Sigmoid colon (tissue), 7 donors: Measurements from ENCODE around the gene PREX1. TPM values are rescaled to one million over a fixed set of nuclear protein-coding genes. Genes with fewer than 3 reads are reported as not detected.

Experiments
- DNase-seq: peaks from one replicate; pipeline ENCODE4 v3.0.0-alpha.2; 2019
- H3K27ac ChIP-seq, 4 donors: fragments of 200-600 bp; sonication (generic); one replicate each; pipeline ENCODE4 v1.5.1; 2016 to 2019; ENCODE audit warnings: mild to moderate bottlenecking in 1 of 4
- H3K27me3 ChIP-seq, 3 donors: fragments of 200-600 bp; sonication (generic); one replicate each; pipeline ENCODE4 v1.5.1; 2019; ENCODE audit warnings: mild to moderate bottlenecking in 1 of 3
- H3K36me3 ChIP-seq, 4 donors: fragments of 200-600 bp; sonication (generic); one replicate each; pipeline ENCODE4 v1.5.1; 2016 to 2019
- H3K4me1 ChIP-seq, 4 donors: fragments of 200-600 bp; sonication (generic); one replicate each; pipeline ENCODE4 v1.5.1; 2017 to 2019
- H3K4me3 ChIP-seq, 4 donors: fragments of 200-600 bp; sonication (generic); one replicate each; pipeline ENCODE4 v1.5.1; 2017 to 2019; ENCODE audit warnings: mild to moderate bottlenecking in 2 of 4, moderate library complexity in 1 of 4
- H3K9me3 ChIP-seq, 4 donors: fragments of 200-600 bp in 3 of 4; sonication (generic) in 3 of 4; one replicate each; pipeline versions ENCODE4 v1.5.1 to v1.6.1; 2013 to 2019
- EP300 ChIP-seq, 4 donors: sonication (generic); formaldehyde crosslinking; IDR thresholded peaks; one replicate each; pipeline ENCODE4 v1.6.1; 2017; ENCODE audit warnings: antibody characterized with exemption in 4 of 4
- POLR2A ChIP-seq, 2 donors: fragments of 450-650 bp; IDR thresholded peaks; one replicate each; pipeline ENCODE4 v1.6.1; 2016; ENCODE audit warnings: antibody characterized with exemption in 2 of 2, mild to moderate bottlenecking in 2 of 2, moderate library complexity in 2 of 2
- POLR2AphosphoS5 ChIP-seq, 4 donors: sonication (generic); formaldehyde crosslinking; IDR thresholded peaks; one replicate each; pipeline ENCODE4 v1.6.1; 2017; ENCODE audit warnings: antibody characterized with exemption in 4 of 4
- WGBS, 2 donors: extraction: QIAGEN DNeasy Blood & Tissue Kit; methylation state at CpG; one replicate each; pipeline ENCODE4 v1.1.7; 2013; 5-methylcytosine and 5-hydroxymethylcytosine counted together
- intact Hi-C: fragments of 100-400 bp; cut with DNase I; formaldehyde crosslinking; loops from one replicate; pipeline ENCODE4 v1.15.1; 2023
- polyA plus RNA-seq, 3 donors: library from polyadenylated mRNA; stranded (reverse); fragments of 200-250 nt; gene quantifications; one replicate each; pipeline ENCODE4 v1.2.3, GENCODE V29; 2013
- total RNA-seq, 4 donors: library from RNA; depleted of rRNA; stranded (reverse); fragments of >200 nt; gene quantifications; one replicate each; pipeline ENCODE4 v1.1.0, GENCODE V29; 2016
- TF ChIP-seq, protein P1 (sequence below), 4 experiments: fragments of 450-650 bp in 3 of 4; fragments of 200-600 bp in 1 of 4; IDR thresholded peaks; one replicate each; pipeline ENCODE4 v1.5.1; 2016 to 2019; ENCODE audit warnings: antibody characterized with exemption in 4 of 4, mild to moderate bottlenecking in 3 of 4, moderate library complexity in 2 of 4
- donor health status: healthy with polysubstance abuse.
- donor health status: Bipolar disorder and iron deficiency.
- donor health status: healthy.

Gene PREX1
- total and polyA plus RNA-seq, 7 donors: 5.4 to 22.9 (median 15.5) TPM

DNA sequence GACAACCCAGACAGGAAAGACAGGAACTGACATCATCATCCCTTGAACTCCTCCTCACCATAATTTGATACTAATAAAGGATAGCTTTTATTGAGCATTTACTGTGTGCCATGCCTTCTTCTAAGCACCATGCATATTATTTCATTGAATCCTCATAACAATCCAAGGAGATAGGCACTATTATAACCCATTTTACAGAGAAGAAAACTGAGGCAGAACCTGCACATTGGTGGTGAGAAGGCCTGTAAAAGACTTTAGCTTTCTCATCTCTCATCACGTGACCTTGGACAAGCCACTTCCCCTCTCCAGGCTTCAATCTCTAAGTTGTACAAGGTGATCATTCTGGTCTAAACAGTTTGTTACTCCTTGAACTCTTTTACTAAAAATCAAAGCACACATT is 34.5 kb upstream of the PREX1 start:
- Histone ChIP-seq H3K36me3 (no peaks in the 10 kb centered on the region), H3K27me3 (no peaks in the 10 kb centered on the region), H3K9me3 (no peaks in the 10 kb centered on the region), H3K4me3 (no peak overlapping the region), H3K27ac (no peak overlapping the region), H3K4me1 (no peaks in the 10 kb centered on the region)
- TF ChIP-seq, protein P1, sequence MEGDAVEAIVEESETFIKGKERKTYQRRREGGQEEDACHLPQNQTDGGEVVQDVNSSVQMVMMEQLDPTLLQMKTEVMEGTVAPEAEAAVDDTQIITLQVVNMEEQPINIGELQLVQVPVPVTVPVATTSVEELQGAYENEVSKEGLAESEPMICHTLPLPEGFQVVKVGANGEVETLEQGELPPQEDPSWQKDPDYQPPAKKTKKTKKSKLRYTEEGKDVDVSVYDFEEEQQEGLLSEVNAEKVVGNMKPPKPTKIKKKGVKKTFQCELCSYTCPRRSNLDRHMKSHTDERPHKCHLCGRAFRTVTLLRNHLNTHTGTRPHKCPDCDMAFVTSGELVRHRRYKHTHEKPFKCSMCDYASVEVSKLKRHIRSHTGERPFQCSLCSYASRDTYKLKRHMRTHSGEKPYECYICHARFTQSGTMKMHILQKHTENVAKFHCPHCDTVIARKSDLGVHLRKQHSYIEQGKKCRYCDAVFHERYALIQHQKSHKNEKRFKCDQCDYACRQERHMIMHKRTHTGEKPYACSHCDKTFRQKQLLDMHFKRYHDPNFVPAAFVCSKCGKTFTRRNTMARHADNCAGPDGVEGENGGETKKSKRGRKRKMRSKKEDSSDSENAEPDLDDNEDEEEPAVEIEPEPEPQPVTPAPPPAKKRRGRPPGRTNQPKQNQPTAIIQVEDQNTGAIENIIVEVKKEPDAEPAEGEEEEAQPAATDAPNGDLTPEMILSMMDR (IDR thresholded peaks at IDR 0.05): no peak
- no peak for TF ChIP-seq POLR2A (IDR thresholded peaks at IDR 0.05)
- TF ChIP-seq POLR2AphosphoS5 (IDR thresholded peaks at IDR 0.05): no peak
- no peak for TF ChIP-seq EP300 (IDR thresholded peaks at IDR 0.05)
- DNase-seq: no peak
- WGBS, 2 donors: 80 to 83% methylated on average over 1 of the region's 1 CpG
- intact Hi-C loops: no loop called here

DNA sequence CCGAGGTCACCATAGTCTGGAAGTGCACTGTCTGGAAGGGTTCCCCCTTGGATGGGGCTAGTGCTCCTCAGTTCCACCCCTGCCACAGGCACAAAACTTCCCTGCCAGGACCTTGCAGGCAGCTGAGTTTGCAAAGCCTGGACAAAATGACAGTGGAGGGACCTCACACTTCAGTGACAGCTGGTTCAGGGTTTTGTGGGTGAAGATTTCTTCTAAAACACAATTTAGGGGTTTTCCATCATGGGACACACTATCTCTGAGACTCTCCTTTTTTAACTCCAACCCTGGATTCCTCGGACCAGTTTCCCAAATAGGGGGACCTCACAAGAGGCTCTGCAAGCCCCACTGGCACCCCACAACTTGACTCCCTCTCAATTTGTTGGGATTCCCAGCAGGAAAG is 33.6 kb upstream of the PREX1 start:
- DNase-seq: no peak
- H3K9me3 ChIP-seq: no peaks in the 10 kb centered on the region
- 82 to 94% methylated on average over 2 of the region's 2 CpGs for WGBS, 2 donors
- no peaks in the 10 kb centered on the region for H3K4me1 ChIP-seq
- TF ChIP-seq POLR2A (IDR thresholded peaks at IDR 0.05) (no peak), EP300 (IDR thresholded peaks at IDR 0.05) (no peak), POLR2AphosphoS5 (IDR thresholded peaks at IDR 0.05) (no peak)
- TF ChIP-seq, protein P1 (IDR thresholded peaks at IDR 0.05): no peak
- no peaks in the 10 kb centered on the region for H3K27me3 ChIP-seq
- no peaks in the 10 kb centered on the region for H3K36me3 ChIP-seq
- no peak overlapping the region for H3K27ac ChIP-seq
- H3K4me3 ChIP-seq: no peak overlapping the region
- intact Hi-C loops: no loop called here

DNA sequence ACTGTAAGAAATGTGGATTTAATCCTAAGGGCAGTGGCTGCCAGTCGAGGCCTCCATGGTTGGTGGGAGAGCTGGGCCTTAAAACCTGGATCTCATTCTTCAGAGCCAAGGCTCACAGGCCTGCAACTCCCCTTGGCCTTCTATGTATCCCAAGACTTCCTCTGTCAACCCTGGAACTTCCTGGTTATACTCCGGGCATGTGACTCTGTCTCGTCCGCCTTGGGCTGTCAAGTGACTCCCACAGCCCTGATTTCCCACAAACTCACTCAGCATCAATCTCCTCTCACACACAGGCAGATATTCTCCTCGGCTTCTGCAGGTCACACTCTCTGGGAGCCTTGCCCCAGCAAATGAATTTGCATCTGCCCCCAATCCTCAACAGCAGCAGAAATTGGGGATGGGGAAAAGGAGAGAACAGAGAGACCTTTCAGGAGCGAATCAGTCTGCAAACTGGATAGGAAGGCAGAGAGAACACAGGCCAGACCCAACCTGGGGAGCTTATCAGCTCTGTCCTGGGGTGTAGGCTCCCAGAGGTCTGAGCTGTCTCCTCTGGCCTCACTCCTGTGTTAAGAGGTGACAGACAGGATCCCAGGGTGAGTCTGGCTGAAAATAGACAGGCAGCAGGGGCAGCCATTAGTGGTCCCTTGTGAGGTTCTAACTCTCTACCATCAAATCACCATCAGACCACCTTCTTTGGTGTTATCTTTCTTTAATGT is 30.4 kb upstream of the PREX1 start:
- Histone ChIP-seq H3K9me3 (no peaks in the 10 kb centered on the region), H3K27ac (no peak overlapping the region), H3K4me3 (no peak overlapping the region), H3K27me3 (no peaks in the 10 kb centered on the region), H3K36me3 (no peaks in the 10 kb centered on the region), H3K4me1 (no peaks in the 10 kb centered on the region)
- no peak for DNase-seq
- intact Hi-C loops: no loop called here
- 67 to 74% methylated on average over 6 of the region's 6 CpGs for WGBS, 2 donors
- TF ChIP-seq POLR2A (IDR thresholded peaks at IDR 0.05) (no peak), POLR2AphosphoS5 (IDR thresholded peaks at IDR 0.05) (no peak), EP300 (IDR thresholded peaks at IDR 0.05) (no peak)
- TF ChIP-seq, protein P1 (IDR thresholded peaks at IDR 0.05): no peak

DNA sequence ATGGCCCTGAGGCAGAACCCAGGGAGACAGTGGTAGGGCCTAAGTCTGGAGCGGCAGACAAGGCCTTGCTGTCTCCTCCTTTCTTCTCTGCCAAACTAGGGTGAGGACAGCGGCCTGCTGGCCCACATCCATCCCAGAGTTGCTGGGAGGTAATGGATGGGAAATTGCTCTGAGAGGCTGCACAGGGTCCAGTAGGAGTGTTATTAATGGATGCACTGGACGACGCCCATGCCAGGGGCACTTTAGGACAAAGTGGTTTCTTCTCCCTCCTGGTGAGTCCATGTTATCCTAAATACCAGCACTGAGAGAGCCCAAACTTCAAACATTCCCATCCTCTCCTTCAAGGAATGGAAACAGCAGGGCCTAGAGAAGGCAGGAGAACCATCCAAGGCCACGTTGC is 28.3 kb upstream of the PREX1 start:
- TF ChIP-seq, protein P1 (IDR thresholded peaks at IDR 0.05): no peak
- TF ChIP-seq POLR2AphosphoS5 (IDR thresholded peaks at IDR 0.05) (no peak), EP300 (IDR thresholded peaks at IDR 0.05) (no peak), POLR2A (IDR thresholded peaks at IDR 0.05) (no peak)
- H3K27ac ChIP-seq: no peak overlapping the region

DNA sequence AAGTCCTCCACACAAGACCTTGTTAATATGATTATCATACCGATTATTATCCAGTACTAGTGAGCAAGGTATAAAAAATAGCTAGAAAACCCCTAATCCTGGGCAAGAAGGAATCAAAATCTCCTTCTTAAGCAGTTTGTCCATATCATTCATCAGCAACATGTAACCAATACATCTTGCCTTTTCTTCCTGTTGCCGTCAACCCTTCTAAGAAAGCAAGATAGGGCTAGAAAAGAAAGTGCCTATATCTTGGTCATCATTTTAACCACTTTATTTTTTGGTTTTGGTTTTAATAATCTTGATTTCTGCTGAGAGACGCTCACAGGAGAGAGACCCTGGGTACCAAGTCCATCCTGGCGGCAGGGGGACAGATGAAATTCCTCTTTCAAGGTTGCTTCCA is 27.2 kb upstream of the PREX1 start:
- Histone ChIP-seq H3K4me3 (no peak overlapping the region), H3K36me3 (no peaks in the 10 kb centered on the region), H3K27ac (no peak overlapping the region), H3K4me1 (no peaks in the 10 kb centered on the region), H3K9me3 (no peaks in the 10 kb centered on the region), H3K27me3 (no peaks in the 10 kb centered on the region)
- TF ChIP-seq POLR2AphosphoS5 (IDR thresholded peaks at IDR 0.05): no peak
- TF ChIP-seq EP300 (IDR thresholded peaks at IDR 0.05): no peak
- TF ChIP-seq, protein P1 (IDR thresholded peaks at IDR 0.05): no peak
- no peak for TF ChIP-seq POLR2A (IDR thresholded peaks at IDR 0.05)
- WGBS, 2 donors: 88 to 90% methylated on average over 4 of the region's 4 CpGs
- intact Hi-C loops: no loop called here
- DNase-seq: no peak

More for the DNA sequence above, 28.3 kb upstream of the PREX1 start:
- no peaks in the 10 kb centered on the region for H3K36me3 ChIP-seq
- no peaks in the 10 kb centered on the region for H3K27me3 ChIP-seq
- 88 to 92% methylated on average over 5 of the region's 5 CpGs for WGBS, 2 donors
- no peaks in the 10 kb centered on the region for H3K4me1 ChIP-seq
- no peak for DNase-seq
- no peak overlapping the region for H3K4me3 ChIP-seq
- H3K9me3 ChIP-seq: no peaks in the 10 kb centered on the region
- intact Hi-C loops: no loop called here
